Measurements from ENCODE around the gene KCNS3. TPM values are rescaled to one million over a fixed set of nuclear protein-coding genes. Genes with fewer than 3 reads are reported as not detected.

The KCNS3 gene
- total and polyA plus RNA-seq, 12 donors: 0.50 to 4.3 (median 1.8) TPM

DNA sequence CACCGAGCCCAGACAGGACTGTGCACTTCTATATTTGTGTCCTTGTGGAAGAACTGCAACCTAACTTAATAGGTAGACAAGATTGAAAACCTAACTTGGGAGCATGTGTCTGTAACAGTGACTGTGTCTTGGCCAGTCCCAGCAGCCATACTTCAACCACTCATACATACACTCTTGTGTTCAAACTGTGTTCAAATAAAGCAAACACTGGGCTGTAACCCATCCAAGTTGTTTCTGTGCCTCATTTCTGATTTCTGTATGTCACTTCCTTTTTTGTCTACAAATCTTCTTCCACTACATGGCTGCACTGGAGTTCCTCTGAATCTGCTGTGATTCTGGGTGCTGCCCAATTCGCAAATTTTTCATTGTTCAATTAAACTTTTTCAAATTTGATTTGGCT, 31.2 kb upstream of the KCNS3 start:
- Histone ChIP-seq H3K4me3 (no peak overlapping the region), H3K27ac (no peak overlapping the region), H3K4me1 (replicated peaks in 1 of 2) (no peaks in the 10 kb centered on the region), H3K9me3 (replicated peaks in 1 of 3) (no peaks in the 10 kb centered on the region), H3K36me3 (replicated peaks in 1 of 2) (no peaks in the 10 kb centered on the region), H3K27me3 (no peaks in the 10 kb centered on the region)
- intact Hi-C loops (cut with DNase I): no loop called here
- 80 to 93% (median 88%) methylated on average over 2 of the region's 2 CpGs for WGBS, 4 donors
- TF ChIP-seq, protein P1, sequence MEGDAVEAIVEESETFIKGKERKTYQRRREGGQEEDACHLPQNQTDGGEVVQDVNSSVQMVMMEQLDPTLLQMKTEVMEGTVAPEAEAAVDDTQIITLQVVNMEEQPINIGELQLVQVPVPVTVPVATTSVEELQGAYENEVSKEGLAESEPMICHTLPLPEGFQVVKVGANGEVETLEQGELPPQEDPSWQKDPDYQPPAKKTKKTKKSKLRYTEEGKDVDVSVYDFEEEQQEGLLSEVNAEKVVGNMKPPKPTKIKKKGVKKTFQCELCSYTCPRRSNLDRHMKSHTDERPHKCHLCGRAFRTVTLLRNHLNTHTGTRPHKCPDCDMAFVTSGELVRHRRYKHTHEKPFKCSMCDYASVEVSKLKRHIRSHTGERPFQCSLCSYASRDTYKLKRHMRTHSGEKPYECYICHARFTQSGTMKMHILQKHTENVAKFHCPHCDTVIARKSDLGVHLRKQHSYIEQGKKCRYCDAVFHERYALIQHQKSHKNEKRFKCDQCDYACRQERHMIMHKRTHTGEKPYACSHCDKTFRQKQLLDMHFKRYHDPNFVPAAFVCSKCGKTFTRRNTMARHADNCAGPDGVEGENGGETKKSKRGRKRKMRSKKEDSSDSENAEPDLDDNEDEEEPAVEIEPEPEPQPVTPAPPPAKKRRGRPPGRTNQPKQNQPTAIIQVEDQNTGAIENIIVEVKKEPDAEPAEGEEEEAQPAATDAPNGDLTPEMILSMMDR (IDR thresholded peaks at IDR 0.05): no peak
- no peak for TF ChIP-seq POLR2A (IDR thresholded peaks at IDR 0.05)
- no peak for DNase-seq

DNA sequence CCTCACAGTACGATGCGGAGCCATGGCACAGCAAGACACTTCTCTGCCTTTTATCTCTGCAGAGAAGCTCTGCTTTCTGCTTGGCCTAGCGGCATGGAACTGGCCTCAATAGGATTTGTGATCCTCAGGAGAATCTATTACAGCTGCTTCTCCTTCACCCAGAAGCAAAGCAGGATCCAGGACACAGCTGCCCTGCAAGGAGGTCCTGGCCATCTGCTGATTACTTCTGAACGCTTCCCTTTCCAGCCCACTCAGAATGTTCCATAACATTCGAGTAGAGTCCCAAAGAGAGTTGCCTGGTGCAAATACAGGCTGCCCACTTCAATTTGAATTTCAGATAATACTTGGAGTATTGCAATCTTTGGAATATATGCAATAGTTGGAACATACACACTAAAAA, 29.2 kb upstream of the KCNS3 start:
- Histone ChIP-seq H3K9me3 (replicated peaks in 1 of 3) (no peaks in the 10 kb centered on the region), H3K27ac (no peak overlapping the region), H3K36me3 (replicated peaks in 1 of 2) (no peaks in the 10 kb centered on the region), H3K27me3 (no peaks in the 10 kb centered on the region), H3K4me3 (no peak overlapping the region), H3K4me1 (replicated peaks in 1 of 2) (no peaks in the 10 kb centered on the region)
- 80 to 89% (median 80%) methylated on average over 4 to 5 of the region's 5 CpGs for WGBS, 4 donors
- no peak for DNase-seq
- intact Hi-C loops (cut with DNase I): no loop called here
- no peak for TF ChIP-seq POLR2A (IDR thresholded peaks at IDR 0.05)
- TF ChIP-seq, protein P1 (IDR thresholded peaks at IDR 0.05): no peak

DNA sequence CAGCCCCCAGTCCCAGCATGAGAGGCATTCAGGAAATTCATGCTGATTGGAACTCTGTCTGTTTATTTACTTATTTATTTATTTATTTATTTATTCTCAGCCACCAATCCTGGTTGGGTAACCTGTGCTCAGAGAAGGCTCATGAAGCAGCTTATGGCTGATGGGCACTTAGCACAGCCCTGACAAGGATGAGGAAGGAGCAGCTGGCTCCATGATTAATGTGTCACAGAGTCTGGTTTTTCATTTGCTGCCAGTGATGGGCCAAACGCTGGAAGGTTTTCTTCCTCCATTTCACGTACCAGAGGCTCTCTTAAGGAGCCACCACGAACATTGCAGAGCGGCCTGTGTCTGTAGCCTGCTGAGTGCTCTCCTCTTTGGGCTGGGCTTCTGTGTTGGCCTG, 28.3 kb upstream of the KCNS3 start:
- DNase-seq: no peak
- H3K9me3 ChIP-seq (replicated peaks in 1 of 3): no peaks in the 10 kb centered on the region
- intact Hi-C loops (cut with DNase I): loop anchor here (5.0 to 10.0 kb wide), 3 partner anchors 297 to 527 kb away; no protein-coding TSS in a partner anchor
- H3K4me3 ChIP-seq: no peak overlapping the region
- WGBS, 4 donors: 84 to 89% (median 86%) methylated on average over 4 of the region's 4 CpGs
- TF ChIP-seq, protein P1 (IDR thresholded peaks at IDR 0.05): no peak
- no peak for TF ChIP-seq POLR2A (IDR thresholded peaks at IDR 0.05)
- H3K27ac ChIP-seq: no peak overlapping the region
- H3K4me1 ChIP-seq (replicated peaks in 1 of 2): no peaks in the 10 kb centered on the region
- no peaks in the 10 kb centered on the region for H3K27me3 ChIP-seq
- no peaks in the 10 kb centered on the region for H3K36me3 ChIP-seq (replicated peaks in 1 of 2)

DNA sequence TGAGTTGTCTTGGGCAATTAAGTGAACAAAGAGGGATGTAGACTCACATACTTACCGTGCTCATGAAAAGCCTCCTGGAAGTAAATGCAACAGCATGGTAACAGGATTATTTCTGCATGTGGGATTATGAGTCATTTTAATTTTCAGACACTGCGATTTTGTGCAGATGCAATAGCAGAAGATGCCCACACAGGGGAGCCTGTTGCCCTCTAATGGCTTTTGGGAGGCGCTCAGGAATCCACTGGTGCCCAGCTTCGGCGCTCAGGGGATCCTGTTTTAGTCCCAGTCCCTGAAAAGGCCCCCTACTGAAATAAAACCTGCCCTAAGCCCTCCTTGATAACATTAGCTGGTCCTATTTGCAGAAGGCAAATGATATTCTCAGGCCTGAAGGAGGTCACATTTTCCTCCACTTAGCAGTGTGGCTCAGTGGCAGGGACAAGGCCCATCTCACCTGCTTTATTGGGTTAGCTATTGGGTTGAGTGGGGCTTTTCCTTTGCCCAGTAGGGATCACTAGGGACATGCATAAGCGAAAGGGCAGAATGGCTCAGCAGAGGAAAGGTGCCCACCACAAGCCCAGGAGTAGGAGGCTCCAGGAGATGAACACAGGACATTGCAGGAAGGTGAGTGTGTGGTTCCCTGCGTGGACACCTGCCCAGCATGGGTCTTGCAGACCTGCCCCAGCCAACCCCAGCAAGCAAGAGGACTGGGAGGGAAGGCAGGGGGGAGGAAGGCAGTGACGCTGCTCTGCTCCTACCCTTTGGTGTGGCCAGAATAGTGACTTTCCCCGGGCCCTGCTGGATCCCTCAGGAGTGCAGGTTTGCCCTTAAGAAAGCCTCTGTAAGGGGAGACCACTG, 26.5 kb upstream of the KCNS3 start:
- H3K4me1 ChIP-seq (replicated peaks in 1 of 2): no peaks in the 10 kb centered on the region
- H3K9me3 ChIP-seq (replicated peaks in 1 of 3): no peaks in the 10 kb centered on the region
- no peaks in the 10 kb centered on the region for H3K36me3 ChIP-seq (replicated peaks in 1 of 2)
- WGBS, 4 donors: 37 to 49% (median 39%) methylated on average over 5 to 9 of the region's 9 CpGs
- TF ChIP-seq, protein P1 (IDR thresholded peaks at IDR 0.05): peak; percentile 77 to 91 (median 90)
- TF ChIP-seq POLR2A (IDR thresholded peaks at IDR 0.05): no peak
- intact Hi-C loops (cut with DNase I): loop anchor here (2.0 to 10.0 kb wide), 4 partner anchors 295 to 525 kb away; no protein-coding TSS in a partner anchor
- peak; percentile 42 to 78 (median 63) for DNase-seq
- no peak overlapping the region for H3K27ac ChIP-seq
- no peak overlapping the region for H3K4me3 ChIP-seq
- H3K27me3 ChIP-seq: no peaks in the 10 kb centered on the region

Measured in adrenal gland (tissue), 12 donors.